Stimulated activated CD4-positive, alpha-beta T cell treated with anti-CD3 and anti-CD28 coated beads, Interleukin-1b, Interleukin-23, amount 100 ng/mL, for 24 hours (primary cell): ENCODE data around the gene WNT3A.
"Not testable (repeated sequence)": the region's sequence is repeated elsewhere in the genome, so short reads cannot be mapped to it uniquely, and the experiment has no call there.

ENCODE experiments used
- DNase-seq, 4 experiments: peaks; one replicate each; pipeline ENCODE4 v3.0.0-alpha.2; 2020; ENCODE audit warnings: low read depth in 4 of 4, low spot score in 1 of 4

The WNT3A gene

GRCh38 chr1:228006786-228007048 is at the start of gene WNT3A:
Gene WNT3A (plus strand): TSS chr1:228006998. CDS start chr1:228007129, 131 bp downstream.
- DNase-seq: no peak

- no peak for DNase-seq
These were observed 48.0 kb upstream of the WNT3A start for GRCh38 chr1:227958617-227959324.

- DNase-seq: no peak
These were observed 47.4 kb upstream of the WNT3A start for GRCh38 chr1:227959325-227959860.

- no peak for DNase-seq
These were observed 44.9 kb upstream of the WNT3A start for GRCh38 chr1:227961651-227962466.

- DNase-seq: not testable (repeated sequence)
These were observed 40.1 kb upstream of the WNT3A start for GRCh38 chr1:227966733-227967132.

- DNase-seq: not testable (repeated sequence)
These were observed 39.0 kb upstream of the WNT3A start for GRCh38 chr1:227967815-227968214.

- not testable (repeated sequence) for DNase-seq
These were observed 36.5 kb upstream of the WNT3A start for GRCh38 chr1:227970076-227970995.

- DNase-seq: not testable (repeated sequence)
These were observed 35.6 kb upstream of the WNT3A start for GRCh38 chr1:227971216-227971615.

GRCh38 chr1:227971643-227972282 is 35.0 kb upstream of the WNT3A start:
- DNase-seq: not testable (repeated sequence)

- DNase-seq: not testable (repeated sequence)
These were observed 34.5 kb upstream of the WNT3A start for GRCh38 chr1:227972283-227972679.

GRCh38 chr1:227972843-227973374 is 33.9 kb upstream of the WNT3A start:
- not testable (repeated sequence) for DNase-seq

GRCh38 chr1:227973724-227974288 is 33.0 kb upstream of the WNT3A start:
- DNase-seq: not testable (repeated sequence)

- not testable (repeated sequence) for DNase-seq
These were observed 31.1 kb upstream of the WNT3A start for GRCh38 chr1:227975583-227976283.

- no peak for DNase-seq
These were observed 19.6 kb upstream of the WNT3A start for GRCh38 chr1:227987181-227987580.

- DNase-seq: no peak
These were observed 12.0 kb upstream of the WNT3A start for GRCh38 chr1:227994632-227995300.

GRCh38 chr1:227996187-227996950 is 10.4 kb upstream of the WNT3A start:
- no peak for DNase-seq

GRCh38 chr1:227998374-227999055 is 8.3 kb upstream of the WNT3A start:
- DNase-seq: no peak
